ENCODE data around the gene CPA5.

- TF ChIP-seq SUZ12 (IDR thresholded peaks at IDR 0.05; ENCODE audit: extremely low read depth, insufficient read depth, insufficient read length) (no peak), ZNF274 (IDR thresholded peaks at IDR 0.05; ENCODE audit: low read depth, low read length) (no peak), YY1 (IDR thresholded peaks at IDR 0.05; ENCODE audit: insufficient read depth, insufficient read length) (no peak)
Observed at GRCh38 chr7:130388671-130389070, 44.1 kb downstream of the CPA5 start.

Data from NT2/D1 (cell line).